Measurements from ENCODE around the gene ARID1B.

ARID1B gene

DNA sequence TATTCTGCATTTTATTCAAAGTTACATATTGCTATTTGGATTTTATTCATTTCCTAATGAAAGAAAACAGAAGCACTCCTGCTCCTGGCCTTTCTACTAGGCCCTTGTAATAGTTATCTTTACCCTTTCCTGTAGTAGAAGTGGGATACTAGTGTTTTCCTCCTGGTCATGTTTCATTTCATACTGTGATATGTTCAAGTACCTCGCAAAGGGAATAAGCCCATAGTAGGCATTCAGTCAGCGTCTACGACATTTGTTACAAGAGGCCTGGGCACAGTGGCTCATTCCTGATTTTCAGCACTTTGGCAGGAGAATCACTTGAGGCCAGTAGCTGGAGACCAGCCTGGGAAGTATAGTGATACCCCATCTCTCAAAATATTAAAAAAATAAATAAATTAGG lies 154.1 kb downstream of the ARID1B start:
- no peak for DNase-seq
- Histone ChIP-seq H3K4me3 (ENCODE audit: low read depth, low read length) (no peak overlapping the region), H3K9me3 (no peaks in the 10 kb centered on the region), H3K36me3 (no peaks in the 10 kb centered on the region), H3K4me1 (peaks cover 5% of the 10 kb centered on the region), H3K27me3 (no peaks in the 10 kb centered on the region)
- TF ChIP-seq, protein P1, sequence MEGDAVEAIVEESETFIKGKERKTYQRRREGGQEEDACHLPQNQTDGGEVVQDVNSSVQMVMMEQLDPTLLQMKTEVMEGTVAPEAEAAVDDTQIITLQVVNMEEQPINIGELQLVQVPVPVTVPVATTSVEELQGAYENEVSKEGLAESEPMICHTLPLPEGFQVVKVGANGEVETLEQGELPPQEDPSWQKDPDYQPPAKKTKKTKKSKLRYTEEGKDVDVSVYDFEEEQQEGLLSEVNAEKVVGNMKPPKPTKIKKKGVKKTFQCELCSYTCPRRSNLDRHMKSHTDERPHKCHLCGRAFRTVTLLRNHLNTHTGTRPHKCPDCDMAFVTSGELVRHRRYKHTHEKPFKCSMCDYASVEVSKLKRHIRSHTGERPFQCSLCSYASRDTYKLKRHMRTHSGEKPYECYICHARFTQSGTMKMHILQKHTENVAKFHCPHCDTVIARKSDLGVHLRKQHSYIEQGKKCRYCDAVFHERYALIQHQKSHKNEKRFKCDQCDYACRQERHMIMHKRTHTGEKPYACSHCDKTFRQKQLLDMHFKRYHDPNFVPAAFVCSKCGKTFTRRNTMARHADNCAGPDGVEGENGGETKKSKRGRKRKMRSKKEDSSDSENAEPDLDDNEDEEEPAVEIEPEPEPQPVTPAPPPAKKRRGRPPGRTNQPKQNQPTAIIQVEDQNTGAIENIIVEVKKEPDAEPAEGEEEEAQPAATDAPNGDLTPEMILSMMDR (IDR thresholded peaks at IDR 0.05; ENCODE audit: low read depth, low read length): no peak

DNA sequence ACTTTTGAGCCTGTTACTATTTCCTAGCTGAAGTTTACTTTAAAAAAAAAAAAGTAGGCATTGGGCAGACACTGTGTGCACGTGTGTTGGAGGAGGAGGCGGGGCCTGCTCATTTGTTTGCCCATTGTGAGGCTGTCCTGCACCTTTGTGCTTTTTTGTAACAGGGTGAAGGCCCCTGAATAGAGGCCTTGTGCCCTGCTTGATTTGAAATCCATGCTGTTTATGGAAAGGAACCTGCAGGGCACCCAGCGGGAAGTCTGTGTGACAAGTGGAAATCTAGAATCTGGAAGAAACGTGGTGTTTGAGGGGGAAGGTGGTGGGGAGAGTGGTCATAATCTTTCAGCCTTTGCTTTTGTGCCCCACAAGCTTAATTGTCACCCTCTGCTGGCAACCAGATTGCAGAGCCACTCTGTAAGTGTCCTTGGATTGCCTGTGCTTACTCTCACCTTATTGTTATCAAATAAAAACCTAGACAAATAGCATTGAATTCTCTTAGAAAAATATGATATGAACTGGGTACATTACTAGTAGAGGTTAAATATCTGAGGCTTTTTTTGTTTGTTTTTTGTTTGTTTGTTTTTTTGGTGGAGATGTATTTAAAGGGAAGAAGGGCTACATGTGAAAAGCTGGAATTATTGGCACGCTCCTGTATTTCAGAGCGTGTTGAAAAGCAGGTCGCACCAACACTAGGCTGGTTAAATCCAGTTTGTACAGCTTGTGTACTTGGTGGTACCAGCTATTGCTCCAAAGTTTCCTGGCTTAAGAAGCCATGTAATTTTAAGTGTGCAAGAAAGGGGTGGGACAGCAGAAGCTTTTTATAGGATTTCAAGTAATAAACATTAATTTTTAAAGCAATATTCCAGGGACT lies 156.3 kb downstream of the ARID1B start:
- Histone ChIP-seq H3K4me1 (peaks cover 5% of the 10 kb centered on the region), H3K36me3 (no peaks in the 10 kb centered on the region), H3K4me3 (ENCODE audit: low read depth, low read length) (no peak overlapping the region), H3K27me3 (no peaks in the 10 kb centered on the region), H3K9me3 (no peaks in the 10 kb centered on the region)
- DNase-seq: peak; percentile 31
- TF ChIP-seq, protein P1 (IDR thresholded peaks at IDR 0.05; ENCODE audit: low read depth, low read length): peak; percentile 40; the same call in 1 of the 2 replicates

DNA sequence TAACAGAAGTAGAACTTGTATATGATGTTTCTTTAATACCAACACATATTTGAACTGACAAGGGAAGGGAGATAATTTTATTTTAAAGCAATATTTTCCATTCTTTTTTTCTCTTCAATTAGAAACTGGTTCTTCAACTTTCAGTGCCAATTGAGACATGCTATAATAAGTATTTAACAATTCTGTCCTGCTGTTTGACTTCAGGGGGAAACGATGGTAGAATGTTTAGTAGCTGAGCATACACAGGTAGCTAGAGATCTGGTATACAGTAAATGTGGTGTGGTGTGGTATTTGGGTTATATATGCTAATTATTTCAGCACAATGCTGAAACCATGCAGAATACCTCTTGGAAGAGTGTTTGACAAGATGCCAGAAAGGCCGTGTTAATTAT lies 156.9 kb downstream of the ARID1B start:
- Histone ChIP-seq H3K36me3 (no peaks in the 10 kb centered on the region), H3K27me3 (no peaks in the 10 kb centered on the region), H3K4me1 (peaks cover 5% of the 10 kb centered on the region), H3K4me3 (ENCODE audit: low read depth, low read length) (no peak overlapping the region), H3K9me3 (no peaks in the 10 kb centered on the region)
- TF ChIP-seq, protein P1 (IDR thresholded peaks at IDR 0.05; ENCODE audit: low read depth, low read length): no peak
- no peak for DNase-seq

DNA sequence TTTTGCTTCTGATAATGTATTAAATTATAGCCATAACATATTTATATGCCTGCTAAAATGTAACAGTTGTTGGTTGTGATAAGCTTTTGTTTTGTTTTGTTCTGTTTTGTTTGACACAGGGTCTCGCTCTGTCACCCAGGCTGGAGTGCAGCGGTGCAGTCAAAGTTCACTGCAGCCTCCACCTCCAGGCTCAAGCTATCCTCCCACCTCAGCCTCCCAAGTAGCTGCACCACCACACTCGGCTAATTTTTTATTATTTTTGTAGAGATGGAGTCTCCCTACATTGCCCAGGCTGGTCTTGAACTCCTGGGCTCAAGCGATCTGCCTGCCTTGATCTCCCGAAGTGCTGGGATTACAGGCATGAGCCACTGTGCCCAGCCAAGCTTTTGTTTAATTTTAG lies 157.8 kb downstream of the ARID1B start:
- H3K36me3 ChIP-seq: no peaks in the 10 kb centered on the region
- no peak for DNase-seq
- H3K27me3 ChIP-seq: no peaks in the 10 kb centered on the region
- H3K4me1 ChIP-seq: peaks cover 5% of the 10 kb centered on the region
- TF ChIP-seq, protein P1 (IDR thresholded peaks at IDR 0.05; ENCODE audit: low read depth, low read length): no peak
- H3K4me3 ChIP-seq (ENCODE audit: low read depth, low read length): no peak overlapping the region
- H3K9me3 ChIP-seq: no peaks in the 10 kb centered on the region

DNA sequence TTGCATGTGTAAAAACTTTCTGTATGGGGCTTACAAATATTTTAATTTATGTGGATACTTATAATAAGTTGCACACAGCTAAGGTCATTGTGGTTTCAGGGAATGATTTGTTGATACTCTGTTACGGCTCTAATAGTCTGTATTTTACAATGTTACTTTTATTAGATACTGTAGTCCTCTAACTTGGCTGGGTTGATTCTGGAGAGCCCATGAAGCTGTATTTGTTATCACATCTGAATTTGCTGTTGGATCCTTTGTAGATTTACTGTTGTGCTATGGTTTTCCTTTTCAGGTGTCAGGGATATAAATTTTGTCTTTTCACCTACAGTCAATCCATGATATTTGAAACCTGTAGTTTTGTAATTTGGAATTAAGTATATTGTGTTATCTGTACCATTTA lies 161.0 kb downstream of the ARID1B start:
- Histone ChIP-seq H3K4me1 (peaks cover 13% of the 10 kb centered on the region), H3K9me3 (no peaks in the 10 kb centered on the region), H3K36me3 (no peaks in the 10 kb centered on the region), H3K27me3 (no peaks in the 10 kb centered on the region), H3K4me3 (ENCODE audit: low read depth, low read length) (no peak overlapping the region)
- TF ChIP-seq, protein P1 (IDR thresholded peaks at IDR 0.05; ENCODE audit: low read depth, low read length): no peak
- no peak for DNase-seq

DNA sequence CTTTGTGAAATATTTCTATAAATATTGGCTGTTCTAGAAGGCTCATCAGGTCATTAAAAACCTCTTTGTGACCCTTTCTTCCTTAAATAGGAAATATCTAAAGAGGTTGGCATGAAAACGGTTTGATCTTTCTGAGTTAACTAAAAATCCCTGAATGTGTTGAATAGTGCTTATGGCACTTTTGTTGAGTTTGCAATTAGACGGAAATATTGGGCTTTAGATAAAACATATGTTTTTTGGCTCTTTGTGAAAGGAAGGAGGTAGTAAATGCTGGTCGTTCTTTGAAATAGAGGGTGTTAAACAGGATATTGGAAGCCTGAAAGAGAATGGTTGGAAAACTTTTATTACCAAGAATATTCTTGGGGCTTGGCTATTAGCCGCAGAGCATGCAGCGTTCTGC lies 163.0 kb downstream of the ARID1B start:
- peaks cover 10% of the 10 kb centered on the region for H3K4me1 ChIP-seq
- TF ChIP-seq, protein P1 (IDR thresholded peaks at IDR 0.05; ENCODE audit: low read depth, low read length): no peak
- H3K9me3 ChIP-seq: no peaks in the 10 kb centered on the region
- H3K4me3 ChIP-seq (ENCODE audit: low read depth, low read length): no peak overlapping the region
- H3K36me3 ChIP-seq: no peaks in the 10 kb centered on the region
- no peak for DNase-seq
- no peaks in the 10 kb centered on the region for H3K27me3 ChIP-seq
